HL-60 (cell line): ENCODE measurements around the gene ZMPSTE24.

ENCODE experiments used
- DNase-seq, 2 experiments: peaks; one replicate each; pipeline ENCODE4 v3.0.0-alpha.2; 2010 to 2020; ENCODE audit warnings: low read depth in 1 of 2, low spot score in 1 of 2
- H3K27ac ChIP-seq: fragments of 250-450 bp; sonication (Bioruptor Pico); replicated peaks from 2 replicates; pipeline ENCODE4 v1.5.1; 2020; ENCODE audit warnings: mild to moderate bottlenecking, moderate library complexity
- H3K27me3 ChIP-seq: fragments of 250-450 bp; sonication (Bioruptor Pico); 2 replicates; pipeline ENCODE4 v1.5.1; 2021; ENCODE audit warnings: mild to moderate bottlenecking, moderate library complexity; ENCODE audit not compliant: insufficient read depth, poor library complexity, severe bottlenecking
- H3K4me3 ChIP-seq: replicated peaks from 2 replicates; pipeline ENCODE4 v1.5.1; 2011; ENCODE audit warnings: mild to moderate bottlenecking, control low read depth, low read length; ENCODE audit not compliant: insufficient read depth
- GABPA ChIP-seq: IDR thresholded peaks from 2 replicates; pipeline ENCODE4 v1.6.1; 2012; ENCODE audit warnings: low read depth
- POLR2AphosphoS5 ChIP-seq: IDR thresholded peaks from 2 replicates; pipeline ENCODE4 v1.6.1; 2012; ENCODE audit warnings: low read depth
- SPI1 ChIP-seq: IDR thresholded peaks from 2 replicates; pipeline ENCODE4 v1.6.1; 2012; ENCODE audit warnings: low read depth, mild to moderate bottlenecking, borderline replicate concordance
- TF ChIP-seq, protein P1 (sequence below): IDR thresholded peaks from 2 replicates; pipeline ENCODE4 v1.6.1; 2012; ENCODE audit warnings: low read depth; ENCODE audit not compliant: insufficient replicate concordance
- TF ChIP-seq, protein P2 (sequence below): IDR thresholded peaks from one replicate; pipeline ENCODE4 v1.5.1; 2011; ENCODE audit warnings: low read length, control low read depth, inconsistent platforms; ENCODE audit not compliant: insufficient read depth

ZMPSTE24 gene

DNA sequence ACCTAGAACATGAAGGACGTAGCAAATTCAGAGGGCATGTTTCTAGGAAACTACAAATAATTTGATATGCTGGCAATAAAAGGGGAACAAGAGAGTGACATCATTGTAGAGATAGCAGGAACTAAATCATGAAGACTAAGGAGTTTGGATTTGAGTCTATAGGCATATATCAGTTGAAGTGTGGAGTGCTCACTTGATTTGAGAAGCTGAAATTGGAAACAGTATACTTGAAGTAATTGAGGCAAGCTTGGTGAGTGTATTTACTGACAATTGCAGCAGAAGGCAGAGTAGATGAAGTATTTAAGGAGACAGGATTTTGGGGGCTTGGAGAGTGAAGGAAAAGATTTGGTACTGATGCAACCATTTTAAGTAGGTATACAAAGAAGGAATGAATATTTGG, 16.7 kb upstream of the ZMPSTE24 start:
- Histone ChIP-seq H3K4me3 (no peak overlapping the region), H3K27ac (no peak overlapping the region), H3K27me3 (no peaks in the 10 kb centered on the region)
- no peak for DNase-seq
- TF ChIP-seq SPI1 (no peak), POLR2AphosphoS5 (no peak), GABPA (no peak)
- TF ChIP-seq, protein P1, sequence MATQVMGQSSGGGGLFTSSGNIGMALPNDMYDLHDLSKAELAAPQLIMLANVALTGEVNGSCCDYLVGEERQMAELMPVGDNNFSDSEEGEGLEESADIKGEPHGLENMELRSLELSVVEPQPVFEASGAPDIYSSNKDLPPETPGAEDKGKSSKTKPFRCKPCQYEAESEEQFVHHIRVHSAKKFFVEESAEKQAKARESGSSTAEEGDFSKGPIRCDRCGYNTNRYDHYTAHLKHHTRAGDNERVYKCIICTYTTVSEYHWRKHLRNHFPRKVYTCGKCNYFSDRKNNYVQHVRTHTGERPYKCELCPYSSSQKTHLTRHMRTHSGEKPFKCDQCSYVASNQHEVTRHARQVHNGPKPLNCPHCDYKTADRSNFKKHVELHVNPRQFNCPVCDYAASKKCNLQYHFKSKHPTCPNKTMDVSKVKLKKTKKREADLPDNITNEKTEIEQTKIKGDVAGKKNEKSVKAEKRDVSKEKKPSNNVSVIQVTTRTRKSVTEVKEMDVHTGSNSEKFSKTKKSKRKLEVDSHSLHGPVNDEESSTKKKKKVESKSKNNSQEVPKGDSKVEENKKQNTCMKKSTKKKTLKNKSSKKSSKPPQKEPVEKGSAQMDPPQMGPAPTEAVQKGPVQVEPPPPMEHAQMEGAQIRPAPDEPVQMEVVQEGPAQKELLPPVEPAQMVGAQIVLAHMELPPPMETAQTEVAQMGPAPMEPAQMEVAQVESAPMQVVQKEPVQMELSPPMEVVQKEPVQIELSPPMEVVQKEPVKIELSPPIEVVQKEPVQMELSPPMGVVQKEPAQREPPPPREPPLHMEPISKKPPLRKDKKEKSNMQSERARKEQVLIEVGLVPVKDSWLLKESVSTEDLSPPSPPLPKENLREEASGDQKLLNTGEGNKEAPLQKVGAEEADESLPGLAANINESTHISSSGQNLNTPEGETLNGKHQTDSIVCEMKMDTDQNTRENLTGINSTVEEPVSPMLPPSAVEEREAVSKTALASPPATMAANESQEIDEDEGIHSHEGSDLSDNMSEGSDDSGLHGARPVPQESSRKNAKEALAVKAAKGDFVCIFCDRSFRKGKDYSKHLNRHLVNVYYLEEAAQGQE = no peak
- TF ChIP-seq, protein P2, sequence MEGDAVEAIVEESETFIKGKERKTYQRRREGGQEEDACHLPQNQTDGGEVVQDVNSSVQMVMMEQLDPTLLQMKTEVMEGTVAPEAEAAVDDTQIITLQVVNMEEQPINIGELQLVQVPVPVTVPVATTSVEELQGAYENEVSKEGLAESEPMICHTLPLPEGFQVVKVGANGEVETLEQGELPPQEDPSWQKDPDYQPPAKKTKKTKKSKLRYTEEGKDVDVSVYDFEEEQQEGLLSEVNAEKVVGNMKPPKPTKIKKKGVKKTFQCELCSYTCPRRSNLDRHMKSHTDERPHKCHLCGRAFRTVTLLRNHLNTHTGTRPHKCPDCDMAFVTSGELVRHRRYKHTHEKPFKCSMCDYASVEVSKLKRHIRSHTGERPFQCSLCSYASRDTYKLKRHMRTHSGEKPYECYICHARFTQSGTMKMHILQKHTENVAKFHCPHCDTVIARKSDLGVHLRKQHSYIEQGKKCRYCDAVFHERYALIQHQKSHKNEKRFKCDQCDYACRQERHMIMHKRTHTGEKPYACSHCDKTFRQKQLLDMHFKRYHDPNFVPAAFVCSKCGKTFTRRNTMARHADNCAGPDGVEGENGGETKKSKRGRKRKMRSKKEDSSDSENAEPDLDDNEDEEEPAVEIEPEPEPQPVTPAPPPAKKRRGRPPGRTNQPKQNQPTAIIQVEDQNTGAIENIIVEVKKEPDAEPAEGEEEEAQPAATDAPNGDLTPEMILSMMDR = no peak

DNA sequence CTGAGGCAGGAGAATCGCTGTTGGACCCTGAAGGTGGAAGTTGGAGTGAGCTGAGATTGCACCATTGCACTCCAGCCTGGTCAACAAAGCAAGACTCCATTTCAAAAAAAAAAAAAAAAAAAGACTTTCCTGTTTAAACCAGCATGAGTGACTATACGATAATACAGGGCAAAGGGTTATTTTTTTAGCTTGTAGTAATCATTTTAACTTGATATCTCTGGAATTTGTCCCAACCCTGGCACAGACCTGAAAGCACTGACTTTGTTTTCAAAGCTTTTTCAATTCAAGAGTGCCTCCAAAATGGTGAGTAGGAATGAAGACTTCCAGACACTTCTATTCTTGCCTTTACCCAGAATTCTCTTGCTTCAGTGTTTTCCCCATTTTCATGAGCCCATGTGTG, 14.7 kb upstream of the ZMPSTE24 start:
- DNase-seq = peak in 1 of 2 experiments; percentile 4
- TF ChIP-seq, protein P1 = no peak
- no peak for TF ChIP-seq GABPA
- TF ChIP-seq POLR2AphosphoS5 = no peak
- TF ChIP-seq, protein P2 = no peak
- TF ChIP-seq SPI1 = no peak
- Histone ChIP-seq H3K27me3 (no peaks in the 10 kb centered on the region), H3K4me3 (no peak overlapping the region), H3K27ac (no peak overlapping the region)

DNA sequence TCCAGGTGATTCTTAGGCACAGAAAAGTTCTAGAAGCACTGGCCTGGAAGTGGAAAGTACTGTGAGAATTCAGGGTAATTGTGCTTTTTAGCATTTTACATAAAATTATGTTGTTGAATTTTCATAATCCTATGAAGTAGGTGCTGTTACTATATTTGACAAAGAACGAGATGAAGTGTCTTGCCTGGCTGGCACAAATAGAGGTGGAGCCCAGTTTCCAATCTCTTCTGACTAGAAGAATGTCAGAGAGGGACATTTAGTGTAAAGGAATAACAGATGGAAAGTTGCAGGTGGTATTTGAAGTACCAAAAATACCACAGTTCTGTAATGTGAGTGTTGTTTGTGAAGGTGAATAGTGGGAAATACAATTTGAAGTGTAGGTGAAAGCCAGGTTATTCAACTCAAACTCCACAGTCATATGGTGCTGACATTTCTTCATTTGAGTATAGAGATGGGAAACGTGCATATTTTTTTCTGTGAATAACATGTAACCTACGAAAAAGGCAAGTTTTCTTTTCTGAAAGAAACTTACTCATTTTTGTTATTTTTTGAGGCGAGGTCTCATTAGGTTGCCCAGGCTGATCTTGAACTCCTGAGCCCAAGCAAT, 13.8 kb upstream of the ZMPSTE24 start:
- no peak overlapping the region for H3K27ac ChIP-seq
- TF ChIP-seq POLR2AphosphoS5 (no peak), GABPA (no peak), SPI1 (no peak)
- TF ChIP-seq, protein P2 = no peak
- TF ChIP-seq, protein P1 = no peak
- H3K27me3 ChIP-seq = no peaks in the 10 kb centered on the region
- no peak overlapping the region for H3K4me3 ChIP-seq
- no peak for DNase-seq
